22Rv1 (cell line): ENCODE measurements around the gene SMYD2.

Experiments
- H3K27ac ChIP-seq: fragments of 450-650 bp; 2 replicates; pipeline ENCODE4 v1.5.1; 2017
- ZFX ChIP-seq: fragments of 450-650 bp; IDR thresholded peaks from 2 replicates; pipeline ENCODE4 v1.6.1; 2017; ENCODE audit warnings: antibody characterized with exemption, borderline replicate concordance
- TF ChIP-seq, protein P1 (sequence below): fragments of 450-650 bp; IDR thresholded peaks from 2 replicates; pipeline ENCODE4 v1.5.1; 2017; ENCODE audit warnings: mild to moderate bottlenecking

Gene SMYD2

GRCh38 chr1:214260561-214261205 lies 20.3 kb upstream of the SMYD2 start:
- H3K27ac ChIP-seq, result no peak overlapping the region
- TF ChIP-seq ZFX, result no peak
- TF ChIP-seq, protein P1, sequence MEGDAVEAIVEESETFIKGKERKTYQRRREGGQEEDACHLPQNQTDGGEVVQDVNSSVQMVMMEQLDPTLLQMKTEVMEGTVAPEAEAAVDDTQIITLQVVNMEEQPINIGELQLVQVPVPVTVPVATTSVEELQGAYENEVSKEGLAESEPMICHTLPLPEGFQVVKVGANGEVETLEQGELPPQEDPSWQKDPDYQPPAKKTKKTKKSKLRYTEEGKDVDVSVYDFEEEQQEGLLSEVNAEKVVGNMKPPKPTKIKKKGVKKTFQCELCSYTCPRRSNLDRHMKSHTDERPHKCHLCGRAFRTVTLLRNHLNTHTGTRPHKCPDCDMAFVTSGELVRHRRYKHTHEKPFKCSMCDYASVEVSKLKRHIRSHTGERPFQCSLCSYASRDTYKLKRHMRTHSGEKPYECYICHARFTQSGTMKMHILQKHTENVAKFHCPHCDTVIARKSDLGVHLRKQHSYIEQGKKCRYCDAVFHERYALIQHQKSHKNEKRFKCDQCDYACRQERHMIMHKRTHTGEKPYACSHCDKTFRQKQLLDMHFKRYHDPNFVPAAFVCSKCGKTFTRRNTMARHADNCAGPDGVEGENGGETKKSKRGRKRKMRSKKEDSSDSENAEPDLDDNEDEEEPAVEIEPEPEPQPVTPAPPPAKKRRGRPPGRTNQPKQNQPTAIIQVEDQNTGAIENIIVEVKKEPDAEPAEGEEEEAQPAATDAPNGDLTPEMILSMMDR, result no peak

DNA sequence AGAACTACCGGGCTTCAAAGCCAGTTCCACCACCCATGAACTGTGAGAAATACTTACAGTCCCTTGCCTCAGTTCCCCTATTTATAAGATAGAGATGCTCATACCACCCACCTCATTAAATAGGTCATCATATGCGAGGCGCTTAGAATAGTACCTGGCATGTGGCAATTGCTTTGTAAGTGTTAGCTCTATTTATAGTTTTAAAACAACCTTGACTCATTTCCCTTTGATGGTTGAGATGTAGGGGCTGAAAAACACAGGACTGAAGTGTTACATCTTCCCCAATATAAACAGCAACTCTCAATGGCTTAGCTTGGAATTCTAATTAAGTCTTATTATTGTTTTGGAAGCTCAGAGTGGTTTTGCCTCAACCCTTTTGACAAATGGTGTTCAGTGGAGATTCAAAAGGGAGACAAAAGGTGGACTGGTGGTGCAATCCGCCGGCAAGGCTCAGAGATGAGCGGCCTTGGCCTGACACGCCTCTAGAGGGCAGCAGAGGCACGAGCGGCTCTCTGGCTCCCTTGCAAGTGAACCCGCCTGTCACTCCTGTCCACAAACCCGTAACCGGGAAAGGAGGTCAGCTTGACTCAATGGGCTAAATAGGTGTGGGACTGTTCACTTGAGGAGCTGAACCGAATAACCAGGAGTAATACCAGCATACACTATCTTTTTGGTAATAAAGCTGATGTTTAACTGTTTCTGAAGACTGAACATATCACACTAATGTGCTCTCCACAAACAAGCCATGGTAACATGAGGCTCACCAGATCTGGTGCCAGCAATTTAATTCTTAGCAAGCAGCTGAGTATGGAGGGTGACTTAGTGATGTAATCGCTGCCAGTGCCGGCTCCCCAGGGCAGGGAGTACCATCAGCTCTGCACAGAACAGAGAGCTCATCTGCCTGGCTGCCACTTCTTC lies 19.5 kb upstream of the SMYD2 start:
- no peak overlapping the region for H3K27ac ChIP-seq
- no peak for TF ChIP-seq ZFX
- TF ChIP-seq, protein P1, result peak; percentile 100

- TF ChIP-seq ZFX, result no peak
- TF ChIP-seq, protein P1, result no peak
- no peak overlapping the region for H3K27ac ChIP-seq
Observed at GRCh38 chr1:214264196-214264595, 16.8 kb upstream of the SMYD2 start.

- TF ChIP-seq, protein P1, result no peak
Observed at GRCh38 chr1:214264976-214265375, 16.0 kb upstream of the SMYD2 start.

DNA sequence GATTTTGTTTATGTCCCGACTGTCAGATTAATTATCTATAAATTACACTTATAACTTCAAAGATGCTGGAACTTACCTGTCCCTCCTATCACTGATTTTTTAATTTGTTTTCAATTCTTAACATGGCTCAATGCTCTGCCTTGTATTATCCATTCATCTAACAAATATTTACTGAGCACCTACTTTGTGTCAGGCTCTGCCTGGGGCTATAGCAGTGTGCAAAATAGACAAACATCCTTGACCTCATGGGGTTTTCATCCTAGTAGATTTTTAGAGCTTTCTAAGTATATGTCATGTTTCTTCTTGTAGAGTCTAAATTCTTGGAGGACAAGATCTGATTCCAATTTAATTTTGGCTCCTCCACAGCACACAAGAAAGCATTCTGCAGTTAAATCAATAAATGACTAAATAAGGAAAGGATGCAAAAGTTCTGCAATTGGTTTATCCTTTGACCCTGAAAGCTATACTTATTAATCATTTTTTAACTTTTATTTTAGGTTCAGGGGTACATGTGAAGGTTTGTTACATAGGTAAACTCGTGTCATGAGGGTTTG lies 10.8 kb upstream of the SMYD2 start:
- TF ChIP-seq ZFX, result no peak
- TF ChIP-seq, protein P1, result no peak

More at GRCh38 chr1:214264976-214265375, 16.0 kb upstream of the SMYD2 start:
- H3K27ac ChIP-seq, result no peak overlapping the region

DNA sequence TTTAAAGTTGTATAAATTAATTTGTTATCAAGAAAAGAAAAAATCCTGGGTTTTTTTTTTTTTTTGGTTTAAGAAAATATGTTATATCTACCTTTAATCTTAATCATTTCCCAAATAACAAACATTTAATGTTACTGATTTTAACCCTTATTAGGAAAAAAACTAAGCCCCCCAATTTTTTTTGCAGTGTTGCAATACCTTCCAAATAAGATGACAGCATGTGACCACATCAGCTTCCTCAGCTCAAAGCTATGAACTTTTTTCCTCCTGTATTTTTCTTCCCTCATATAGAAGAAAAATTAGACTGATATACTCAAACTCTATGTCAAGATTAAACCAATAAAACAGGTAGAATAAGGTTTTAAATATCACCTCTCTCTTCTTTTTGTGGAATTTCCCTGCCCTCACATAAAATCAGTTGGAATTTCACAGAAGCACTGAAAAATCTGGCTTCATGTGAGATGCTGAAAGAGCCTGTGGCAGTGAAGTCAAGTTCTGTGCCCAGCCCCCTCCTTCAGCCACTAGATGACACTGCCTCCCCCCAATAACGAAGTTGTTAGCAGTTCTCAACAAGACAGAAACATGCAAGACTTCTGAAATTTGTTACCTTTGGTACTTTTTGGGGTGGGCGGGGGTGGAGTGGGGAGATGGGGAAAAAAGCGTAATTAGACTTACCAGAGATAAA lies 9.6 kb upstream of the SMYD2 start:
- TF ChIP-seq, protein P1, result no peak
- no peak for TF ChIP-seq ZFX

More for the DNA sequence above, 10.8 kb upstream of the SMYD2 start:
- no peak overlapping the region for H3K27ac ChIP-seq

More for the DNA sequence above, 9.6 kb upstream of the SMYD2 start:
- H3K27ac ChIP-seq, result no peak overlapping the region
